Osteoblast (primary cell): ENCODE results near the gene RFFL. TPM values are rescaled to one million over a fixed set of nuclear protein-coding genes. Genes with fewer than 3 reads are reported as not detected.

Experiments used
- DNase-seq: peaks from one replicate; pipeline ENCODE4 v3.0.0; 2011; ENCODE audit warnings: low spot score, mixed read lengths; ENCODE audit not compliant: insufficient read length; ENCODE audit errors: missing footprints
- H2AFZ ChIP-seq: 2 replicates; pipeline ENCODE4 v1.6.0; 2011; ENCODE audit warnings: mild to moderate bottlenecking, low read length
- H3K27ac ChIP-seq: 2 replicates; pipeline ENCODE4 v1.5.1; 2011; ENCODE audit warnings: mild to moderate bottlenecking, low read depth, low read length, moderate library complexity
- H3K27me3 ChIP-seq: 2 replicates; pipeline ENCODE4 v1.6.0; 2012; ENCODE audit warnings: mild to moderate bottlenecking, control low read depth, inconsistent platforms, low read length, moderate library complexity; ENCODE audit not compliant: insufficient read depth
- H3K36me3 ChIP-seq: 2 replicates; pipeline ENCODE4 v1.5.1; 2011; ENCODE audit warnings: mild to moderate bottlenecking, low read length, control low read depth, moderate library complexity; ENCODE audit not compliant: insufficient read depth
- H3K4me1 ChIP-seq: 2 replicates; pipeline ENCODE4 v1.5.1; 2011; ENCODE audit warnings: mild to moderate bottlenecking, low read length, control low read depth, moderate library complexity; ENCODE audit not compliant: insufficient read depth
- H3K4me2 ChIP-seq: 2 replicates; pipeline ENCODE4 v1.6.0; 2011; ENCODE audit warnings: mild to moderate bottlenecking, low read length; ENCODE audit not compliant: insufficient read depth
- H3K4me3 ChIP-seq: fragments of 200-600 bp; sonication (generic); 3 replicates; pipeline ENCODE4 v1.5.1; 2012; ENCODE audit warnings: mild to moderate bottlenecking, low read length, inconsistent platforms; ENCODE audit not compliant: insufficient read depth
- H3K79me2 ChIP-seq: 2 replicates; pipeline ENCODE4 v1.6.0; 2012; ENCODE audit warnings: mild to moderate bottlenecking, low read length, control low read depth, inconsistent platforms; ENCODE audit not compliant: insufficient read depth
- H3K9me3 ChIP-seq: 2 replicates; pipeline ENCODE4 v1.5.1; 2011; ENCODE audit warnings: low read depth, low read length, control low read depth
- H4K20me1 ChIP-seq: 2 replicates; pipeline ENCODE4 v1.6.0; 2012; ENCODE audit warnings: mild to moderate bottlenecking, low read length, control low read depth; ENCODE audit not compliant: insufficient read depth
- total RNA-seq: library from RNA; depleted of rRNA; stranded (reverse); fragments of >200 nt; gene quantifications from 2 replicates; pipeline ENCODE4 v1.2.3, GENCODE V29; 2012
- TF ChIP-seq, protein P1 (sequence below): IDR thresholded peaks from 2 replicates; pipeline ENCODE4 v1.5.1; 2011; ENCODE audit warnings: mild to moderate bottlenecking, low read depth, low read length, moderate library complexity; ENCODE audit errors: extremely low read depth

Gene RFFL
- total RNA-seq, 1 donor: 15.2 TPM

GRCh38 chr17:34993031-34993430, 70.5 kb downstream of the RFFL start:
- DNase-seq: no peak
- Histone ChIP-seq H3K36me3 (peaks cover 65% of the 10 kb centered on the region), H3K4me1 (peaks cover 4% of the 10 kb centered on the region), H3K79me2 (no peaks in the 10 kb centered on the region), H3K27me3 (no peaks in the 10 kb centered on the region), H3K9me3 (no peaks in the 10 kb centered on the region), H3K4me2 (no peak overlapping the region), H2AFZ (no peak overlapping the region), H4K20me1 (no peaks in the 10 kb centered on the region), H3K4me3 (no peak overlapping the region), H3K27ac (no peak overlapping the region)
- TF ChIP-seq, protein P1, sequence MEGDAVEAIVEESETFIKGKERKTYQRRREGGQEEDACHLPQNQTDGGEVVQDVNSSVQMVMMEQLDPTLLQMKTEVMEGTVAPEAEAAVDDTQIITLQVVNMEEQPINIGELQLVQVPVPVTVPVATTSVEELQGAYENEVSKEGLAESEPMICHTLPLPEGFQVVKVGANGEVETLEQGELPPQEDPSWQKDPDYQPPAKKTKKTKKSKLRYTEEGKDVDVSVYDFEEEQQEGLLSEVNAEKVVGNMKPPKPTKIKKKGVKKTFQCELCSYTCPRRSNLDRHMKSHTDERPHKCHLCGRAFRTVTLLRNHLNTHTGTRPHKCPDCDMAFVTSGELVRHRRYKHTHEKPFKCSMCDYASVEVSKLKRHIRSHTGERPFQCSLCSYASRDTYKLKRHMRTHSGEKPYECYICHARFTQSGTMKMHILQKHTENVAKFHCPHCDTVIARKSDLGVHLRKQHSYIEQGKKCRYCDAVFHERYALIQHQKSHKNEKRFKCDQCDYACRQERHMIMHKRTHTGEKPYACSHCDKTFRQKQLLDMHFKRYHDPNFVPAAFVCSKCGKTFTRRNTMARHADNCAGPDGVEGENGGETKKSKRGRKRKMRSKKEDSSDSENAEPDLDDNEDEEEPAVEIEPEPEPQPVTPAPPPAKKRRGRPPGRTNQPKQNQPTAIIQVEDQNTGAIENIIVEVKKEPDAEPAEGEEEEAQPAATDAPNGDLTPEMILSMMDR: no peak

- TF ChIP-seq, protein P1: no peak
- H4K20me1 ChIP-seq: no peaks in the 10 kb centered on the region
- H3K27ac ChIP-seq: no peak overlapping the region
- H3K4me1 ChIP-seq: no peaks in the 10 kb centered on the region
- H3K9me3 ChIP-seq: no peaks in the 10 kb centered on the region
- no peaks in the 10 kb centered on the region for H3K27me3 ChIP-seq
- no peak overlapping the region for H3K4me2 ChIP-seq
- H2AFZ ChIP-seq: no peak overlapping the region
- no peak for DNase-seq
- peaks cover 61% of the 10 kb centered on the region for H3K36me3 ChIP-seq
- no peak overlapping the region for H3K4me3 ChIP-seq
- H3K79me2 ChIP-seq: no peaks in the 10 kb centered on the region
Measured at GRCh38 chr17:34991606-34992005, 71.9 kb downstream of the RFFL start.

GRCh38 chr17:34990921-34991365, 72.6 kb downstream of the RFFL start:
- no peak for DNase-seq
- Histone ChIP-seq H3K4me3 (no peak overlapping the region), H2AFZ (no peak overlapping the region), H3K9me3 (no peaks in the 10 kb centered on the region), H4K20me1 (no peaks in the 10 kb centered on the region), H3K27me3 (no peaks in the 10 kb centered on the region), H3K4me2 (no peak overlapping the region), H3K27ac (no peak overlapping the region), H3K36me3 (peaks cover 58% of the 10 kb centered on the region), H3K79me2 (no peaks in the 10 kb centered on the region), H3K4me1 (no peaks in the 10 kb centered on the region)
- TF ChIP-seq, protein P1: no peak

GRCh38 chr17:34989473-34989872, 74.0 kb downstream of the RFFL start:
- peaks cover 50% of the 10 kb centered on the region for H3K36me3 ChIP-seq
- no peak for DNase-seq

More at GRCh38 chr17:34989473-34989872, 74.0 kb downstream of the RFFL start:
- H3K9me3 ChIP-seq: no peaks in the 10 kb centered on the region
- H3K27ac ChIP-seq: no peak overlapping the region
- no peak overlapping the region for H3K4me2 ChIP-seq
- H3K27me3 ChIP-seq: no peaks in the 10 kb centered on the region
- no peak overlapping the region for H3K4me3 ChIP-seq
- no peaks in the 10 kb centered on the region for H3K79me2 ChIP-seq
- TF ChIP-seq, protein P1: no peak
- H4K20me1 ChIP-seq: no peaks in the 10 kb centered on the region
- H3K4me1 ChIP-seq: no peaks in the 10 kb centered on the region
- H2AFZ ChIP-seq: no peak overlapping the region
